ENCODE results near the gene CMSS1.

The CMSS1 gene

GRCh38 chr3:99810403-99810802 is 7.3 kb upstream of the CMSS1 start:
- Histone ChIP-seq H3K36me3 (ENCODE audit: control insufficient read depth in 2 of 2, insufficient read depth in 2 of 2, low read length in 2 of 2) (no peaks in the 10 kb centered on the region), H3K9ac (ENCODE audit: low read depth in 1 of 2, low read length in 2 of 2) (no peak overlapping the region), H3K4me3 (ENCODE audit: low read length in 2 of 2) (no peak overlapping the region), H3K4me1 (ENCODE audit: control insufficient read depth in 2 of 2, insufficient read depth in 2 of 2, low read length in 2 of 2) (no peaks in the 10 kb centered on the region), H3K27ac (ENCODE audit: low read depth in 2 of 2, low read length in 2 of 2) (no peak overlapping the region), H3K9me3 (ENCODE audit: control insufficient read depth in 2 of 2, low read length in 2 of 2) (peaks cover 0 to under 1% of the 10 kb centered on the region in 2 donors), H3K27me3 (ENCODE audit: control insufficient read depth in 2 of 2, insufficient read depth in 2 of 2, low read length in 2 of 2) (no peaks in the 10 kb centered on the region)

GRCh38 chr3:99817047-99817436 is 620 bp upstream of the CMSS1 start:
- Histone ChIP-seq H3K27ac (ENCODE audit: low read depth in 2 of 2, low read length in 2 of 2) (peak overlapping the region; percentile 81 to 88), H3K27me3 (ENCODE audit: control insufficient read depth in 2 of 2, insufficient read depth in 2 of 2, low read length in 2 of 2) (no peaks in the 10 kb centered on the region), H3K36me3 (ENCODE audit: control insufficient read depth in 2 of 2, insufficient read depth in 2 of 2, low read length in 2 of 2) (no peaks in the 10 kb centered on the region), H3K9me3 (ENCODE audit: control insufficient read depth in 2 of 2, low read length in 2 of 2) (no peaks in the 10 kb centered on the region), H3K9ac (ENCODE audit: low read depth in 1 of 2, low read length in 2 of 2) (peak overlapping the region; percentile 79), H3K4me1 (ENCODE audit: control insufficient read depth in 2 of 2, insufficient read depth in 2 of 2, low read length in 2 of 2) (peaks cover 7 to 11% of the 10 kb centered on the region in 2 donors), H3K4me3 (ENCODE audit: low read length in 2 of 2) (peak overlapping the region; percentile 95 to 96)

- no peaks in the 10 kb centered on the region for H3K9me3 ChIP-seq (ENCODE audit: control insufficient read depth in 2 of 2, low read length in 2 of 2)
- no peak overlapping the region for H3K27ac ChIP-seq (ENCODE audit: low read depth in 2 of 2, low read length in 2 of 2)
- no peaks in the 10 kb centered on the region for H3K36me3 ChIP-seq (ENCODE audit: control insufficient read depth in 2 of 2, insufficient read depth in 2 of 2, low read length in 2 of 2)
- peak overlapping the region in 1 of 2 donors; percentile 7 for H3K9ac ChIP-seq (ENCODE audit: low read depth in 1 of 2, low read length in 2 of 2)
- no peaks in the 10 kb centered on the region for H3K27me3 ChIP-seq (ENCODE audit: control insufficient read depth in 2 of 2, insufficient read depth in 2 of 2, low read length in 2 of 2)
- peak overlapping the region in 1 of 2 donors; percentile 96 for H3K4me3 ChIP-seq (ENCODE audit: low read length in 2 of 2)
- H3K4me1 ChIP-seq (ENCODE audit: control insufficient read depth in 2 of 2, insufficient read depth in 2 of 2, low read length in 2 of 2), result peaks cover 7 to 11% of the 10 kb centered on the region in 2 donors
These were observed 1.2 kb downstream of the CMSS1 start for GRCh38 chr3:99818818-99819217.

GRCh38 chr3:99823723-99824711 is 6.4 kb downstream of the CMSS1 start:
- H3K4me1 ChIP-seq (ENCODE audit: control insufficient read depth in 2 of 2, insufficient read depth in 2 of 2, low read length in 2 of 2), result no peaks in the 10 kb centered on the region
- no peaks in the 10 kb centered on the region for H3K9me3 ChIP-seq (ENCODE audit: control insufficient read depth in 2 of 2, low read length in 2 of 2)
- H3K36me3 ChIP-seq (ENCODE audit: control insufficient read depth in 2 of 2, insufficient read depth in 2 of 2, low read length in 2 of 2), result no peaks in the 10 kb centered on the region
- no peak overlapping the region for H3K9ac ChIP-seq (ENCODE audit: low read depth in 1 of 2, low read length in 2 of 2)
- no peak overlapping the region for H3K27ac ChIP-seq (ENCODE audit: low read depth in 2 of 2, low read length in 2 of 2)
- no peak overlapping the region for H3K4me3 ChIP-seq (ENCODE audit: low read length in 2 of 2)
- H3K27me3 ChIP-seq (ENCODE audit: control insufficient read depth in 2 of 2, insufficient read depth in 2 of 2, low read length in 2 of 2), result no peaks in the 10 kb centered on the region

GRCh38 chr3:99825004-99825640 is 7.5 kb downstream of the CMSS1 start:
- no peaks in the 10 kb centered on the region for H3K36me3 ChIP-seq (ENCODE audit: control insufficient read depth in 2 of 2, insufficient read depth in 2 of 2, low read length in 2 of 2)
- H3K27ac ChIP-seq (ENCODE audit: low read depth in 2 of 2, low read length in 2 of 2), result no peak overlapping the region

GRCh38 chr3:99829844-99830243 is 12.2 kb downstream of the CMSS1 start:
- Histone ChIP-seq H3K4me1 (ENCODE audit: control insufficient read depth in 2 of 2, insufficient read depth in 2 of 2, low read length in 2 of 2) (no peaks in the 10 kb centered on the region), H3K36me3 (ENCODE audit: control insufficient read depth in 2 of 2, insufficient read depth in 2 of 2, low read length in 2 of 2) (no peaks in the 10 kb centered on the region), H3K27me3 (ENCODE audit: control insufficient read depth in 2 of 2, insufficient read depth in 2 of 2, low read length in 2 of 2) (no peaks in the 10 kb centered on the region), H3K9ac (ENCODE audit: low read depth in 1 of 2, low read length in 2 of 2) (no peak overlapping the region), H3K4me3 (ENCODE audit: low read length in 2 of 2) (no peak overlapping the region), H3K27ac (ENCODE audit: low read depth in 2 of 2, low read length in 2 of 2) (no peak overlapping the region), H3K9me3 (ENCODE audit: control insufficient read depth in 2 of 2, low read length in 2 of 2) (no peaks in the 10 kb centered on the region)

More at GRCh38 chr3:99825004-99825640, 7.5 kb downstream of the CMSS1 start:
- Histone ChIP-seq H3K4me1 (ENCODE audit: control insufficient read depth in 2 of 2, insufficient read depth in 2 of 2, low read length in 2 of 2) (no peaks in the 10 kb centered on the region), H3K9ac (ENCODE audit: low read depth in 1 of 2, low read length in 2 of 2) (no peak overlapping the region), H3K4me3 (ENCODE audit: low read length in 2 of 2) (no peak overlapping the region), H3K9me3 (ENCODE audit: control insufficient read depth in 2 of 2, low read length in 2 of 2) (no peaks in the 10 kb centered on the region), H3K27me3 (ENCODE audit: control insufficient read depth in 2 of 2, insufficient read depth in 2 of 2, low read length in 2 of 2) (no peaks in the 10 kb centered on the region)

GRCh38 chr3:99833617-99834205 is 16.0 kb downstream of the CMSS1 start:
- Histone ChIP-seq H3K4me1 (ENCODE audit: control insufficient read depth in 2 of 2, insufficient read depth in 2 of 2, low read length in 2 of 2) (peaks cover 0 to 3% of the 10 kb centered on the region in 2 donors), H3K36me3 (ENCODE audit: control insufficient read depth in 2 of 2, insufficient read depth in 2 of 2, low read length in 2 of 2) (no peaks in the 10 kb centered on the region), H3K27ac (ENCODE audit: low read depth in 2 of 2, low read length in 2 of 2) (no peak overlapping the region), H3K4me3 (ENCODE audit: low read length in 2 of 2) (no peak overlapping the region), H3K9ac (ENCODE audit: low read depth in 1 of 2, low read length in 2 of 2) (no peak overlapping the region), H3K27me3 (ENCODE audit: control insufficient read depth in 2 of 2, insufficient read depth in 2 of 2, low read length in 2 of 2) (no peaks in the 10 kb centered on the region), H3K9me3 (ENCODE audit: control insufficient read depth in 2 of 2, low read length in 2 of 2) (no peaks in the 10 kb centered on the region)

GRCh38 chr3:99834211-99834957 is 16.7 kb downstream of the CMSS1 start:
- Histone ChIP-seq H3K4me3 (ENCODE audit: low read length in 2 of 2) (no peak overlapping the region), H3K27ac (ENCODE audit: low read depth in 2 of 2, low read length in 2 of 2) (no peak overlapping the region), H3K36me3 (ENCODE audit: control insufficient read depth in 2 of 2, insufficient read depth in 2 of 2, low read length in 2 of 2) (no peaks in the 10 kb centered on the region), H3K9ac (ENCODE audit: low read depth in 1 of 2, low read length in 2 of 2) (no peak overlapping the region), H3K27me3 (ENCODE audit: control insufficient read depth in 2 of 2, insufficient read depth in 2 of 2, low read length in 2 of 2) (no peaks in the 10 kb centered on the region), H3K4me1 (ENCODE audit: control insufficient read depth in 2 of 2, insufficient read depth in 2 of 2, low read length in 2 of 2) (peaks cover 0 to 3% of the 10 kb centered on the region in 2 donors), H3K9me3 (ENCODE audit: control insufficient read depth in 2 of 2, low read length in 2 of 2) (no peaks in the 10 kb centered on the region)

- Histone ChIP-seq H3K4me1 (ENCODE audit: control insufficient read depth in 2 of 2, insufficient read depth in 2 of 2, low read length in 2 of 2) (peaks cover 0 to 3% of the 10 kb centered on the region in 2 donors), H3K27ac (ENCODE audit: low read depth in 2 of 2, low read length in 2 of 2) (no peak overlapping the region), H3K36me3 (ENCODE audit: control insufficient read depth in 2 of 2, insufficient read depth in 2 of 2, low read length in 2 of 2) (no peaks in the 10 kb centered on the region), H3K9ac (ENCODE audit: low read depth in 1 of 2, low read length in 2 of 2) (no peak overlapping the region), H3K4me3 (ENCODE audit: low read length in 2 of 2) (no peak overlapping the region), H3K9me3 (ENCODE audit: control insufficient read depth in 2 of 2, low read length in 2 of 2) (no peaks in the 10 kb centered on the region), H3K27me3 (ENCODE audit: control insufficient read depth in 2 of 2, insufficient read depth in 2 of 2, low read length in 2 of 2) (no peaks in the 10 kb centered on the region)
These were observed 19.0 kb downstream of the CMSS1 start for GRCh38 chr3:99836681-99837080.
